ENCODE data around the gene THOC7.

THOC7 gene

DNA sequence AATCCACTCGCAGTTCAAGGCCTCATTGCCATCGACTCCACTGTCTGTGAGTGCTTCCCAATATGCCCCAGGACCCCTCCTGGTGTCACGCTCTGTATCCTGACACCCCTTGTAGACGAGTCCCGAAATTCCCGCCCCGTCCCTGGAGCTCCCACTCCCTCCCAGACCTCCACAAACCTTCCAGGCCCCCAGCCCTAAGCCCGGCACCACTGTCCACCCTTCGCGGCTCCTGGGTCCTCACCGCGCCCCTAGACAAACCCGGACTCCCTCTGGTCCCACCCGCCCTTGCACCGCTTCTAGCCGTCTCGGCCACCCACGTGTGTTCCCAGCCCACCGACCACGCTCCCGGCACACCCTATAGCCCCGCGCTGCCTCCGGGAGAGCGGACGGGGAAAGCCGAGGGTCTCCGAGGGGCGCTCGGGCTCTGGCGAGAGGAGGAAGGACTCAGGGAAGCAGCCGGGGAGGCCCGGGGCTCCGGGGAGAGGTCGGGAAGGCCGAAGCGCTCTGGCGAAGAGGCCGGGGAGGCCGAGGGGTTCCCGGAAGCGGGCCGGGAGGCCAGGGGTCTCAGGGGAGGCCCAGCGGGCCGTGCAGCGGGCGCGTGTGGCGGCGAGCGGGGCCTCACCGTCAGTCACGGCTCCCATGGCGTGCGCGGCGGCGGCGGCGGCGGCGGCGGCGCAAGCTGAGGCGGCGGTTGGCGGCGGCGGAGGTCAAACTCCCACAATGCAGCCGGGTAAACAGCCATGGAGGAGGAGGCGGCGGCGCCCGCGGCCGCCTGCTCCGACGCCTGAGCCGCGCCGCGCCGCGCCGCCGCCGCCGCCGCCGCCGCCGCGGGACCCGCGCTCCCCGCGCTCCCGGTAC, at the start of gene THOC7, which contains the start of gene ATXN7:
TSS of gene THOC7 (minus strand) at position 656 of the 858 bp plus-strand sequence. CDS start at position 641, 15 bp downstream.
TSS of gene ATXN7 (plus strand) at position 718 of the 858 bp plus-strand sequence. CDS start 48,732 bp downstream, outside the sequence.
- no peak for DNase-seq (ENCODE audit: low read depth, low spot score)

DNA sequence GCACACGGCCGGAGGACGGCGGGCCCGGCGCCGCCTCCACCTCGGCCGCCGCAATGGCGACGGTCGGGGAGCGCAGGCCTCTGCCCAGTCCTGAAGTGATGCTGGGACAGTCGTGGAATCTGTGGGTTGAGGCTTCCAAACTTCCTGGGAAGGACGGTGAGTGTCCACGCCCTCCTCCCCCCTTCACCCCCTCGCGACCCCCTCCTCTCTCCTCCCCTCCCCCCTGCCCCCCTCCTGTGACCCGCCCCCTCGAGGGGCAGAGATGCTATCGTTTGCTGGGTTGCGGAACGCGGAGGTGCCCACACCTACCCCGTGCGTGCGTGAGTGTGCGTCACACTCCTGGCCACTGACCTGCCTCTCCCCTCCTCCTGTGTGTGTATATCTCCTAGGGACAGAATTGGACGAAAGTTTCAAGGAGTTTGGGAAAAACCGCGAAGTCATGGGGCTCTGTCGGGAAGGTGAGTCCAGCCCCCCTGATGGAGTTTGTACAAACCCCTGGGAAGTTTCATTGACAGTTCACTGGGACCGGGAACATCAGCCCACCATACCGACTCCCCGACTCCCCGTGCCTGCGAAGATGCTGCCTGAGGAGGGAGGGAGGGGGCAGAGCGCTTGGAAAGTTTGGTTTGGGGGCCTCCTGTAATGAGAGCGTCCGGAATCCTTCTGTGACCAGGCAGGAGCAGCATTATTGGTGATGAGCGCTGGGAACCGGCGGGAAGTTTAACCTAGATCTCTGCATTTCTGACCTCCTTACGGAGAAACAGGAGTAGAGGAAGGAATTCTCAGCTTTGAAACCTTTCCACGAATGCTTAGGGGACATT, 49.4 kb upstream of the THOC7 start:
- DNase-seq (ENCODE audit: low read depth, low spot score), result no peak

DNA sequence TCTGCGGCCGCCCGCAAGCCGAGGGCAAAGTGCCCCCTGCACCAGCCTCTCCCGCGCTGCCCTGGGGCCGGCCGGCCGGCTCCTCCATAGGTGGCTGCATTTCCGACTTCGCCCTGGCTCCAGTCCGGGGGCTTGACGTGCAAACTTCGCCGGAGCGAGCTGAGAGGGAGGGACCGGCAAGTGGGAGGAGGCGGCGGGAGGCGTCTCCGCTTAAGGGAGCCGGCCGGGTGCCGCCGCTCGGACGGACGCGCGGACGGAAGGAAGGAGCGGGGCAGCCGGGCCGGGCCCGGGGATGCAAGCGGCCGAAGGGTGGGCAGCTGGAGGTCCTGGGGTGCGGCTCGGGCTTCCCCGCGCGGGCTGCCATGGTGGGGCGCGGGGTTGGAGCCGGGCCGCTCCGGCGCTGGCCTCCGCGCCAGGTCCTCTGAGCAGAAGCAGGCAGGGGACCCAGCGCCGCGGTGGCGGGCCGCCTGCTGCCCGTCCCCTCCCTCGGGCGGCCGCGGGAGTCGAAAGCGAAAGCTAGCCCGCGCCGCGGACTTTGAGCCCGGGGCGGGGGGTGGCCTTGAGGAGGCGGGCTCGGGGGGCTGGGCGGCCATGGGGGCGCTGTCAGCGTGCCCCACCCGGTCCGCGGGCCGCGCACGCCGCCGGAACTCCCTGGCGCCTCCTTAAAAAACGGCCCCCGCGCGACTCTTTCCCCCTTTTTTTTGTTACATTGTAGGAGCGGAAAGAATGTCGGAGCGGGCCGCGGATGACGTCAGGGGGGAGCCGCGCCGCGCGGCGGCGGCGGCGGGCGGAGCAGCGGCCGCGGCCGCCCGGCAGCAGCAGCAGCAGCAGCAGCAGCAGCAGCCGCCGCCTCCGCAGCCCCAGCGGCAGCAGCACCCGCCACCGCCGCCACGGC, 48.5 kb upstream of the THOC7 start, which contains the start of gene SCAANT1:
TSS of gene SCAANT1 (minus strand) at position 511 of the 895 bp plus-strand sequence.
- DNase-seq (ENCODE audit: low read depth, low spot score), result peak; percentile 67

DNA sequence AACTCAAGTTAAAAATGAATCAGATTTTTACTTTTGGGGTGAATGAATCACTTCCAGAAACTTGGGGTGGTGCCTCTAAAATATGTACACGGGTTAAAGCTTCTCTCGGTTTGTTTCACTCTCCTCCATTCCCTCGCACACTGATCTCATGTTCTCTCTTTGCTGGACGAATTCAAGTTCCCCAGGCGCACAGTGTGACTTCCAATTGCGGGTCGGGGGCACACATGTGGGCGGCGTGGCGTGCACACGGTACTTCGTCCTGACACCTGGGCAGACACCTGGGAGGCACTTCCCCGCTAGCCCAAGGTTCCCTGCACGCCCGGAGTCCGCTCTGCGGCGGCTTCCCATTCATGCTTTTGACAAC, 47.9 kb upstream of the THOC7 start:
- DNase-seq (ENCODE audit: low read depth, low spot score), result no peak

DNA sequence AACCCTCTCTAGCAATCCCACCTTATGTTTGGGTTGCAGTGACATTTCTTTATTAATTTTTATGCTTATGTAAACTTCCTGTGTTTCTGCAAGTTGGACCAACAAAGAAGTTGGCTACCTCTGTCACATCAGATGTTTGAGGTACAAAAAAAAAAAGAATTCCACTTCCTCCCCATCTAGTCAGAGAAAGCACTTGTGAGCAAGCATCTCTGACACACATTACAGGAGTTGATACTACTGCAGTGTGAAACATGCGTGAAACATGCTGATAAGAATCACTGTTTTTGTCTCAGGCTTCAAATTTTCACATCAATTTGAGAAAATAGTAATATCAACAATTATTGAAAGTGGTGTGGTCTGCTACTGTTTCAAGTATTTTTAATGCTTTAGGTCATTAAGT, 47.3 kb upstream of the THOC7 start:
- DNase-seq (ENCODE audit: low read depth, low spot score), result no peak

DNA sequence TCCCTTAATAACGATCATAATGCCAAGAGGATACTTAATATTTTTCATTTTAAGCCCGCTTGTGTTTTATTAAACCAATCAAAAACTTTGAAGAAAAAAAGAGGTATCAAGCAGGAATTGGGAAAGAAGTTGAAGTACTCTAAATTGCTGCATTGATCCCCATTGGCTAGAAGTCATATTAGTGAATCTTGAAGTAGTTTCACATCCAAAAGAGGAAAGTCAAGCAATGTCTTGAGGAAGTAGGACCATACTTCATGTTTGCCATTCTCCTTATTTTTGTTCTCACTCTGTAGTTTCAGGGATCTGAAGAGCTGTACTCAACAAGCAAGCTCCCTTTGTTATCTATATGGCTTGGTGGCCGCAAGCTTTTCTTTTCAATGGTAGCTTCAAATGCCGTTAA, 46.4 kb upstream of the THOC7 start:
- DNase-seq (ENCODE audit: low read depth, low spot score), result no peak

DNA sequence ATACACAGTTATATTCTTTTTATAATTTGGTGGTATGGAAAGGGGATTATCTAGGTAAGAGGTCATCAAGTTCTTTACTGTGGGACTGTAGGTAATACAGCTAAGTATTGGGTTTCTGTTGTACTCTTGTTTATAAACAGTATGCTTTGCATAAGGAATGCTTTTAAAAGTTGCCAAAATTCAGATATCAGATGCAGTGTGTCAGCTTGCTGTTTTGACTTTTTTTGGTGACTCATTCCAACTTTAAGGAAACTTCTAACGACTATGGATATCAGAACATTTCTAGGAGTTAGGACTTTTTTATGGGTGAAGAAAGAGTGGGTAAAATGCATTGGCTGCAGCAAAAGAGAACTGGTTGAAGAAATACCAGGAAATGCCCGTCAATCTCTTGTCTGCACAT, 45.8 kb upstream of the THOC7 start:
- DNase-seq (ENCODE audit: low read depth, low spot score), result no peak

DNA sequence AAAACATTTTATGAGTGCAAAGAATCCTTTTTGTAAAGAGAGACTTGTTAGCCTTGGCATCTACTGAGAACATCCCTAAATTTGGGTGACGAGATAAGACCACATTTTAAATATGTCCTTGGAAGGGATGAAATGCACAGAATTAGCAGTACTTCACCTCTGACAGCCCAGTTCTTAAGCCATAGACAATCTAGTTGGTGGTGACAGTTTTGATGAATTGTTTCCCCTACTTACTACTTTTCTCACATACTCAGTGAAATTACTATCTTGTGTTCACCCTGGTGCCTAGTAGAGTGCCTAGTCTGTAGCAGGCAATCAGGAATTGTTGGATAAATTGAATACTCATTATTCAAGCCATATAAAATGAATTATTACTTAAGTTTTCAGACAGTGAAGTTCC, 45.2 kb upstream of the THOC7 start:
- DNase-seq (ENCODE audit: low read depth, low spot score), result no peak

DNA sequence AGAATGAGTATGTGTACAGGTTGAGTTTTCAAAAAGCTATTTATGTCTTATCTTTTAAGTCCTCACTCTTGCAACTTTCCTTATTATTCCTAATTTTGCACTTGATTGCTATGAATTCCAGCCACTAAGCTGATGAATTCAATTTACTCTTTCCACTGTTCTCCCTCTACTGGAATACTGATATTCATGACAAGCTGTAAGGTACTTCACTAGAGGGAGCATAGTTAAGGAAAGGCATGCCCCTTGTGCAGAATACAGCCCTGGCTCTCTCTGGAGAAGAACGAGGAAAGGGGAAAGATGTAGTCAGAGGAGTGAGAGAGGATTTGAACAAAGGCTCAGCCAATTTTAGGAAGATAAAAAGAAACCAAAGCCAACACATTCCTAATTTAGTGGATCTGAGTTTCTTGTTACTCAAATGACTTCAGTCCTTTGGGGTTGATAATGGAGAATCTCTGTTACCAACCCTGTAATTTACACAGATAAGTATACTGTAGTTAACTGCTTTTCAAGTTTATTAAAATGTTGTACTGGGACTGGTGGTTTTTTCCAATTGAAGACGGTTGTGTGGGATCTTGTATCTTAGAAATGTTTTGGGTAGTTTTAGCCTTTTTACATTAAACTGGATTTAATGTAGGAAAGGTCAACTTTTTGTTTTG, 44.6 kb upstream of the THOC7 start:
- no peak for DNase-seq (ENCODE audit: low read depth, low spot score)

DNA sequence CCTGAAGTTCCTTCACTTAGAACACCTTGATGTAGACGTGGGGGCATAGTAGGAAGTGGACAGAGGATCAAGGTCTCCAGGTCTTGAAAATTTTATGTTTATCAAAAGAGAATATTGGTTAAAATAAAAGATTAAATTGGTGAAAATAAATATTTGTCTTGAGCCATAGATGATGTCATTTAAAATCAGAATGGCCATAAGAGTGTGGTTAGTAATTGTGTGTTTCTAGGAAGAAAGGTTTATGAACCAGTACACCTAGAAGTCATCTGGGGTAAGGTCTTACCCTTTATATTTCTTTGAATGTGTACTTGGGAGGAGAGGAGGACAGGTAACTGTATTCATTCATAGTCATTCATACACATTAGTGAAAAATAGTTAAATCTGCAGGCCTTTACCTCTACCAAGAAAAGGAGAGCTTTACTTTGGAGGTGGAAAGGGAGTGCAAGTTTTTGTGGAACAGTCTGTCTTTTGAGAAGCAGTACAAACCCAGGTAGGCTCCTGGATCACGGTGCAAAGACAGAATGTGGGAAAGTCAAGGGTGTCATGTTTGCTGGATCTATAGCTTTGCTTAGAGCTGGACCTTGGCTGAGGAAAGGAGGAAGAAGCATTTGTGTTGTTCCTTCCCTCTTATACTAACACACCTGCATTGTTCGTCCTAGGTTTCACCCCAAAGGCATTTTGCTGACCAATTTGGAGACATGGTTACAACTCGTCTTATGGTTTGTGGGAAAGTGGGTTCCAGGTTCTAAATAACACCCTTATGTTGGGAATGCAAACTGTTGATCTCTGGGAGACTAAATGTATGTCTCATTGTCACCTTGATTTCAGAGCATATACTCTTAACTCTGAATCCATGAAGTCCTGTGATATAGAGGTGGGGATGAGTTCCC, 42.4 kb upstream of the THOC7 start:
- DNase-seq (ENCODE audit: low read depth, low spot score), result no peak

DNA sequence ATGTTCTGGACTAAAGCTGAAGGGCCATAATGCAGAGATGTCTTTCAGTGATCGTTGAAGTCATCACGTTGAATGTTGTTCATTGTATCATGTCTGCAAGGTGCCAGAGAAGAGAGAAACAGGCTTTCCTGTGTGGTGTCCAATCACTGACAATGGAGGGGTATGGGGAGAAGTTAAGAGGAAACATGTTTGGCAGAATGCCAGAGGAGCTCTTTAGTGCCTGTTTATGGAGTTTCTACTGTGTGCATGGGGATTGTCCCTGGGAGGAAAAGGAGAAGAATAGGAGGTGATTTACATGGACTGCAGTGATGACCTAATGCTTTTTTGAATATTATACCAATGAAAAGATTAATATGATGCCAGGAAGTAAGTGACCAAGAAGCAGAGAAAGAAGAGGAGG, 36.9 kb upstream of the THOC7 start:
- DNase-seq (ENCODE audit: low read depth, low spot score), result no peak

DNA sequence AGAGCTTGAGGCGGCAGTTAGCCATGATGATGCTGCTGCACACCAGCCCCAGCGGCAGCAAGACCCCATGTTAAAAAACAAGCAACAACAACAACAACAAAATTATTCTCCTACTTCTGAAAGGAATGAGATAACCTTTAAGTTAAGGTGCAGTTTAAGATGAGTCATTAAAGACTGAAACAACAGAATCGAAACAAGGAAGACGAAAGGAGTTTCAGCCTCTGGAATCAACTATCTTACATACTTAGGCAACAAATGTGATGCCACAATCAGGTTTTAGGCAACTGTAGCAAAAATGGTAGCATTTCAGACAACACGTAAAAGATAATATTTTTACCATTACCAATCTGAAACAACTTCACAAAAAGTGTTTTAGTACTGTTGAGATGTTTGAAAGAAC, 36.4 kb upstream of the THOC7 start:
- DNase-seq (ENCODE audit: low read depth, low spot score), result no peak

DNA sequence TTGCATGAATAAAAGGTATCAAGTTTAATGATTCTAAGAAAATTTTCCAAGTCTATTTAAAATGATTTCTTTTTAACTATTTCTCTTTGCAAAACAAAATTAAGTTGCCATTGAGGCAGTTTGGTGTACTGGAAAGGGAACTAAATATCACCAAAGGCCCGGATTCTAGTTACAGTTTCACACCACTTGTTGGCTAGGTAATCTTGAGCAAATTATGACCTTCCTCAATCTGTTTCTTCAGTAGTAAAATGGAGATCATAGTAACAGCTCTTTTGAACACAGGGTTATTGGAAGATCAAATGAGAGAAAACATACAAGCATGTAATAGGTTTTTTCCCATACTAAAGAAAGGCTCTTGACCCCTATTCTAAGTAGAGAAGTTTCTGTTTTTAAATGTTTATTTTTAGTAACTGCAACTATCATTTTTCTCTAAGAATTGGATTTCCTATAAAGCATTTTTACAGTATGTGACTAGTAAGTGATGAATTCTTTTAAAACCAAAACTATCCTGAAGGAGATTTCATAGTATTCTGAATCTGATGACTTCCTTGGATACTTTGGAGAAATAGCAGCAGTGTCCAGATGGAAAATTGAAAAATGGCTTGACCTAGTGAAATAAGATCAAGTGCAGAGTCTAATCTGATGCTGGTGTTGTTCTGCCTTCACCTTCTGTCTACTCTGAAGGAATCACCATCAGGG, 32.9 kb upstream of the THOC7 start:
- DNase-seq (ENCODE audit: low read depth, low spot score), result no peak

DNA sequence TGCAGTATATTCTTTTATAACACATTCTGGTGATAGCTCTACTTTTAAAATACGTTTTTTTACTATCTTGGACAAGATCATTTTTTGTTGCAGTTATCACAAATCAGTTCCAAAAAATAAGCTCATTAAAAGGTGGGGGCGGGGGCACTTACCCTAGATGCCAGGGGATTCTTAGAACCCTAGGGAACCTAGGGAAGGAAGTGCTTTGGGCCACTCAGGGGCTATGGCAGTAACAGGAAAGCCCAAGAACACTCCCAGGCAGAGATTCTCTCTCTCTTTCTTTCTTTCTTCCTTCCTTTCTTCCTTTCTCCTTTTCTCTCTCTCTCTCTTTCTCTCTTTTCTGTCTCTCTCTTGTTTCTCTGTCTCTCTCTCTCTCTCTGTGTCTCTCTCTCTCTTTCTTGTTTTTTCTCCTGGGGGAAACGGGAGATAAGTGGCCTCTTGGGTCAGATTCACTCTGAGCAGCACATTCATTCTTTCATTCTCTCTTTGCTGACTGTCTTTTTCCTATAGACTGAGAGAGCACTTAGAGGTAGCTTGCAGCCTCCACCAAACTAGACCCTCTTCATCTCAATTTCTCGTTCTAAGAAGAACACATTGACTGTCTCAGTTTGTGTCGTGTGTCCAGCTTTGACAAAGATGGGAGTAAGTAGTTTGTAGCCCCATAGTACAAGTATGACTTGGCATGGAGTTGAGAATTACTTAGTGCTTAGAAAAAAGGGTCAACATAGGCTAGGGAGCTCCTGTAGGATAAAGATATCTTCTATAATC, 32.0 kb upstream of the THOC7 start:
- DNase-seq (ENCODE audit: low read depth, low spot score), result no peak

DNA sequence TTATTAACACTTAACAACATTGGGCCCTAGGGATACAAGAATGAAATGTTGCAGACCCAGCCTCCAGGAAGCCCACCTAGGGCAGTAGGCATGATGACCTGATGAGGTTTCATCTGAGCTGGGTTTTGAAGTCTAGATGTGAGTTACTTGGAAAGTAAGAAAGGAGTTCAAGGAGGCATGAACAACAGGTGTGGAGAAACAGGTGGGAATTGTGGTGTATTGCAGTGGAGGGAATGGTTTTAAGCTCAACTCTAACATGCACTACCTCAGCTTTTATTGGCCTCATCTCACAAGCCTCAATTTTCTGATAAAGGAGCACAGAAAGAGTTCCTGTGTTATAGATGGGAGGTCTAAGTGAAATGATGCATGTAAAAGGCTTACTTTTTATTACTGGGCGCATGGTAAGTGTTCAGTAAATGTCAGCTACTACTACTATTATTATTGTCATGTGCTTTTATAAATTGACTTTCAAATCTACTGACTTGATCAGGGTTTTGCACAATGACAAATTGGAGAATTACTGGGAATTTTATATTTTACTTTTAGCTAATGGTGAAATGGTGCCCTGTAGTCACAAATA, 29.3 kb upstream of the THOC7 start:
- no peak for DNase-seq (ENCODE audit: low read depth, low spot score)

DNA sequence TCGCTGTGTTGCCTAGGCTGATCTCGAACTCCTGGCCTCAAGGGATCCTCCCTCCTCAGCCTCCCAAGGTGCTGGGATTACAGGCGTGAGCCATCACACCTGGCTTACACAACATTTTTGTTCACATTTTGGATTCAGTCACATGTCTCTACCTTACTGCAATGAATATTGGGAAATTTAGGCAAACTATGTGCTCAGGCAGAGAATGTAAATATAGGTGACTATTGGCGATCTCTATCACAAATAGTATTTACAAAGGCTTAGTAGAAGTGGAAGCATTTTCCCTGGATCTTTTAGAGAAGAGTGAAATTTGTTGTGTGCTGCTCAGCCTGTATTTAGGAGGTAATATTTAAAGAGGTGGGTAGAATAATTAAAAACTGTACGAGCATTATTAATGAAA, 27.9 kb upstream of the THOC7 start:
- DNase-seq (ENCODE audit: low read depth, low spot score), result no peak

DNA sequence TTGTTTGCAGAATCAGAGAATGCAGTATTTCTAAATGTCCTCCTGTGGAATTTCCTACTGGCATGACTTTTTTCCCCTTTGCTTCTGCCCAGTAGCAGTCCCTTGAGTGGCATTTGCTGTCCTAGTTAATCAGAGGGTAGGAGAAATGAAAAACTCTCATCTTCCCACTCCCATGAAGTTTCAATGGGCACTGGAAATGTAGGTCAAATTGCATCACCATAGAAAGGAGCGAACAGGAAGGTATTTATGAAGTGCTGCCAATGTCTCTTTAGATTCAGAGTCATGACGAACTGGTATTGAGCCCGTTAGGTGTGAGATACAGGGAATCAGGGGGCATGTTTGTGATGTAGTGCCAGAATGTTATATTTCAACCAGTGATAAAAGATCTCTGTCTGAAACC, 23.3 kb upstream of the THOC7 start:
- DNase-seq (ENCODE audit: low read depth, low spot score), result no peak

DNA sequence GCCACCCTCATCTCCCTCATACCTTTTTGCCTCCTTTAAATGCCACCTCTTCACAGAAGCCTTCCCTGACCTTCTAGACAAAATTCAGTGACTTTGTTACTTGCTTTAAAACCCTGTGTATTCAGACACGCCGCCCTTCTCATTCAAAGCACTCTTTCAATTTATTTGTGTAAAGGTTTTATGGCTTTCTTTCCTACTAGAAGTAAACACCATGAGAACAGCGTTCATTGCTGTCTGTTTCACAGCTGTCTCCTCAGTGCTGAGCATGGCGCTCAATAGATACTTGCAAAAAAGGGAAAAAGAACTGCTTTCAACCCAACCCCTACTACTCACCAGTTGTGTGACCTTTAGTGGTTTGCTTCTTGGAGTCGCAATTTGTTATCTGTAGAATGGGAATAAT, 17.0 kb upstream of the THOC7 start:
- no peak for DNase-seq (ENCODE audit: low read depth, low spot score)
